Motor neuron (in vitro differentiated cells): Measurements from ENCODE around the gene PPIF. TPM values are rescaled to one million over a fixed set of nuclear protein-coding genes. Genes with fewer than 3 reads are reported as not detected.

Experiments used
- ATAC-seq, 8 experiments: fragments of 200-7000 bp; cut with Tn5 transposase; replicated peaks in 6 of 8; 2 replicates each; pipeline ENCODE4 v1.8.0; 2021; ENCODE audit warnings: mild to moderate bottlenecking in 8 of 8, moderate library complexity in 8 of 8
- H3K27ac ChIP-seq, 2 donors: fragments of 250-450 bp; sonication (Bioruptor Pico); 2 replicates each; pipeline ENCODE4 v1.9.0; 2021; ENCODE audit warnings: antibody characterized with exemption in 2 of 2, mild to moderate bottlenecking in 2 of 2, moderate library complexity in 1 of 2
- H3K4me1 ChIP-seq, 2 donors: fragments of 250-450 bp; sonication (Bioruptor Pico); replicated peaks in 1 of 2; 2 replicates each; pipeline ENCODE4 v1.6.1; 2021; ENCODE audit warnings: antibody characterized with exemption in 2 of 2, mild to moderate bottlenecking in 2 of 2, moderate library complexity in 1 of 2
- H3K4me3 ChIP-seq, 5 donors: fragments of 250-450 bp; sonication (Bioruptor Pico); 2 replicates each; pipeline ENCODE4 v1.9.0; 2021; ENCODE audit warnings: antibody characterized with exemption in 5 of 5, mild to moderate bottlenecking in 5 of 5, moderate library complexity in 4 of 5
- WGBS, 10 experiments: fragments of 450-650 bp; shearing (Covaris generic); methylation state at CpG; one replicate each; pipeline ENCODE4 v1.0.0; 2022; 5-methylcytosine and 5-hydroxymethylcytosine counted together
- in situ Hi-C, 9 experiments: fragments of 400-800 bp; cut with MboI; loops; one replicate each; pipeline ENCODE4 v1.15.0; 2021; ENCODE audit warnings: low sequenced_read_pairs in 9 of 9, low pct_unique_long_range_greater_than_20kb in 2 of 9; ENCODE audit not compliant: unreplicated experiment in 9 of 9
- total RNA-seq, 8 experiments: library from RNA; unstranded; fragments of 300-600 nt; gene quantifications; 2 replicates each; pipeline versions ENCODE4 v1.2.3 to v1.2.4, GENCODE V29; 2022

The PPIF gene
- total RNA-seq, 8 experiments from 2014 or later = 10.3 to 90.8 (median 22.2) TPM

DNA sequence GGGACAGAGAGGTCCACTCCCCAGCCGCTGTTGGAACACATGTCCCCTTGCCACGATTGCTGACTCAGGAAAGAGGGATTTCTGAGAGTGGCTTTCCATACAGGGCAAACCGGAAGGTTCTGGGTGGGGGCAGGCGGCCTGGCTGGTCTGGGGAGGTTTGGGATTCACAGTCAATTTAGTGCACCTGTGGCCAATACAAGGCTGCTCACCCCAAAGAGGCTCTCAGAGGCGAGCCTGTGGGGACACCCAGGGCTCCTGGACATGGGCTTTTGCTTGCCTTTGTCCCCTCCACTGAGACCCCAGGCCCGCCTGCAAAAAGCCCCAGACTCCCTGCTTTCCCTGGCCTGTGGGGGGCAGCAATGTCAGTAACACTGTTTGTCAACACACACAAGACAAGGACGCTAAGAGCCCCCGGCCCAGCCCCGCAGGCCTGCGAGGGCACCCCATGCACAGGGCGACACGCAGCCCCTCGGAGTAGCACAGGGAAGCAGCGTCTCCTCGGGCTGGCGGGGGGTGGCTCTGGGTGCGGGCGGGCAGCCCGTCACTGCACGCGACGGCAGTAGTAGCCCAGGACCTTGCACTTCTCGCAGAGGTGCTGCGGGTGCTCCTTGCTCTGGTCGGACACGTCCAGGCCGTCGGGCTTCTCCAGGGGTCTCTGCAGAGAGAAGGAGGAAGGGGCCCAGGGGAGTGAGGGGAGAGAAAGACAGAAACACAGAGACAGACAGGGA, 38.7 kb downstream of the PPIF start:
- Histone ChIP-seq H3K4me1 (peaks cover 15 to 16% of the 10 kb centered on the region in 2 donors), H3K4me3 (no peak overlapping the region), H3K27ac (no peak overlapping the region)
- WGBS, 10 experiments = 89 to 100% (median 100%) methylated on average over 1 to 9 of the region's 28 CpGs; no CpG with 5 or more reads in 7 of the 10 experiments
- ATAC-seq = no peak
- in situ Hi-C loops = no loop called here

DNA sequence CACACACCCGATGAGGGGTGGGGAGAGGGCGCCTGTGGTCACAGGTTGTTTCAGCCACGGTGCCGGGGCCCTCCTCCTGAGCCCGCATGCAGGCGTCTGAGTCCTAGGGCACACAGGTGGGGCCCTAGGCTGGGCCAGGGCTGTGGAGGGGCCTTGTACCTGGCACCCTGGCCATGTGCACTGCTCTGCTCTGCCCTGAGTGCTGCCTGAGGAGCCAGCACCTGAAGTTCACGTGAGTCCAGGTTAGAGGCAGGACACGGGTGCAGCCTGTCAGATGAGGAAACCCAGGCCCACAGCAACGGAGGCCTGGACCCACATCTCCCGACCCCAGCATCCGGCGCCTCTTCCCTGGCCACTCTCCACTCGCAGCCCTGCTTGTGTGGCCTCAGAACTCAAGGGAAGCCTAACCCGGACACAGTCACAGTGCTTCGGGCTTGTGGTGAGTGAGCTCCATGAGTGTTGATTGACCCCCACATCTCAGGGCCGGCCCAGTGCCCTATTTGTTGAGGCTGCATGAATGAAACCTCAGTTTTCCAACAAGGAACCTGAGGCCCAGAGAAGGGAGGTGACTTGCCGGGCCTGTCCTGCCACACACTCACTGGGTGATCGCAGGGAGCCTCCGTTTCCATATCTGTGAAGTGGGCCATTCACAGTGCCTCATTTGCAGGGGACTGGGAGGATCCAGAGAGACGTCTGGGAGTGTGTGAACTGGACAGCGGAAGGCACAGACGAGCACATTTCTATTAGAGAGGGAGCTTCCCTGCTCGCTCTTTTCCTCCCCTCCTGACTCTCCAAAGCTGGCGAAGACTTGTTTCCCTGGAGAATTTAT, 39.6 kb downstream of the PPIF start:
- H3K27ac ChIP-seq = no peak overlapping the region
- ATAC-seq = no peak
- WGBS, 10 experiments = 72 to 100% (median 82%) methylated on average over 1 to 7 of the region's 24 CpGs; no CpG with 5 or more reads in 6 of the 10 experiments
- peaks cover 12 to 13% of the 10 kb centered on the region in 2 donors for H3K4me1 ChIP-seq
- in situ Hi-C loops = no loop called here
- no peak overlapping the region for H3K4me3 ChIP-seq

DNA sequence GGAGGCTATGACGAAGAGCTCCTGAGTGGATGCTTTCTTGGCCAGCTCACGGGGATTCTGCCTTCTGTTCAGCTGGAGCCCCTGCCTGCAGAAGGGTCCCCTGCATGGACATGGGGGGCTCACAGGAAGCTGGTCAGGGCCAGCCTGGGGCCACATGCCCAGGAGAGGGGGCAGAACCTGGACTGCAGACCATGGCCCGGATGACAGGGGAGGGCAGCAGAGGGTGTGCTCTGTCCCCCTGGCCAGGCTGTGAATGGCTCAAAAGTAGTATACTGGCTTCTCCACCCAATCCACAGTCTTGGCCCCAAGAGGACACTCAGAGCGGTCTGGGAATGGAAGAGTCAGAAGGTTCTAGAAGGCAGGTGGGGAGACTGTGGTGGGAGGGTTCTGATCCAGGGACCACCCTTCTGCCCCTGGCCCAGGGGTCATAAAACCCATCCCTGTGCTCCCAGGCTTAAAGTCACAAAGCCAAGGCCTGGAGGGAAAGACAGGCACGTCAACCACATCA, 40.3 kb downstream of the PPIF start:
- in situ Hi-C loops = no loop called here
- ATAC-seq = no peak
- no peak overlapping the region for H3K4me3 ChIP-seq
- no peak overlapping the region for H3K27ac ChIP-seq
- WGBS, 10 experiments = 60 to 100% (median 83%) methylated on average over 1 to 3 of the region's 5 CpGs; no CpG with 5 or more reads in 4 of the 10 experiments
- peaks cover 6% of the 10 kb centered on the region in 2 donors for H3K4me1 ChIP-seq

DNA sequence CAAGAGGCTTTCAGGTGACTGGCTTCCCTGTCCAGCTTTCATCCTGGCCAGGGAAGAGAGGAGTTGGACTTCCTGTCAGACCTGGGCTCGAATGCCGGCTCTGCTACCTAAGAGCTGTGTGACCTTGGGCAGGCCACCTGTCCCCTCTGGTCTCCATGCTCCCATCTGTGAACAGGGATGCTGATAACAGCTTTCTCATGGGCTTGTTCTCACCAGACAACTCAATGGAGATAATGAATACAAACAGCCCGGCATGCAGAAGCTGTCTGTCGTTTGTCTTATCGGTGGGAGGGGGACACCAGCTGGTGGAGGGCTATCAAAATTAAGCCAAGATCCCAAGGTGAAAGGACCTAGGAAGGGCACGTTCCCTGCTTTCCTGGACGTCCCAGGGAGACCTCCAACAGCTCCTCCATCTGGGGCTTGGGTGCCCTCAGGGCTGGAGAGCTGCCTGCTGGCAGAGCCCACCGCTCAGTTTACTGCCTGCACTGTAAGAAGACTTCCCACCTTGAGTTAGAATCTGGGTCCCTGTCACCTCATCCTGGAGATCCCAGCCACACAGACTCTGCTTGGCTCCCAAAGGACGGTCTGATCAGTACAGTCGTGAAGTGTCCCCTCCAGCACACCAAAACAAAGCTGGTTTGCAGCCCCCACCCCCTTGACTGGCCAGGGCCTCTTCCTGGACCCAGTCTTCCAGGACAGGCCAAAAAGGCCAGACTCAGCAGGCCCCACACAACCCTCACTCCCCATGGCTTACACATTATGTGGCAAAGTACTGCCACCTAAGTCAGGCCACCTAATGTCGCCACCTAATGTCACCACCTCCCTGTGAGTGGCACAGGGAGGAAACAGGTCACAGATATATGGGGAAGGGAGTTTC, 40.9 kb downstream of the PPIF start:
- Histone ChIP-seq H3K27ac (no peak overlapping the region), H3K4me3 (no peak overlapping the region), H3K4me1 (peaks cover 2% of the 10 kb centered on the region in 2 donors)
- ATAC-seq = no peak
- in situ Hi-C loops = no loop called here
- 30 to 100% (median 84%) methylated on average over 1 to 9 of the region's 11 CpGs; no CpG with 5 or more reads in 3 of the 10 experiments for WGBS, 10 experiments

DNA sequence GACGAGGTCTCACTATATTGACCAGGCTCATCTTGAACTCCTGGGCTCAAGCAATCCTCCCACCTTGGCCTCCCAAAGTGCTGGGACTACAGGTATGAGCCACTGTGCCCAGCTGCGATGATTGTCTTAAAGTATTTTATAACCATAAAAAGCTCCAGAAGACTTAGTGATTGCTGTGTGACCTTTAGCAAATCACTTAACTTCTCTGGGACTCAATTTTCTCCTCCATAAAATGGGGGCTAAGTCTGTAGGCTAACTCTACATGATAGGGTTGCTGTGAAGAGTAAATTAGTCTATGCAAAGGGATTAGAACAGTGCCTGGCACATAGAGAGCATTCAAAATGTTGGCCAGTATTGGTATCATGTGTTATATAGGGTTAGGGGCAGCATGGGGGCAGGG, 42.8 kb downstream of the PPIF start:
- in situ Hi-C loops = no loop called here
- ATAC-seq = no peak
- 90 to 100% (median 96%) methylated on average over 2 of the region's 2 CpGs; no CpG with 5 or more reads in 6 of the 10 experiments for WGBS, 10 experiments
- no peaks in the 10 kb centered on the region for H3K4me1 ChIP-seq
- H3K27ac ChIP-seq = no peak overlapping the region
- H3K4me3 ChIP-seq = no peak overlapping the region

DNA sequence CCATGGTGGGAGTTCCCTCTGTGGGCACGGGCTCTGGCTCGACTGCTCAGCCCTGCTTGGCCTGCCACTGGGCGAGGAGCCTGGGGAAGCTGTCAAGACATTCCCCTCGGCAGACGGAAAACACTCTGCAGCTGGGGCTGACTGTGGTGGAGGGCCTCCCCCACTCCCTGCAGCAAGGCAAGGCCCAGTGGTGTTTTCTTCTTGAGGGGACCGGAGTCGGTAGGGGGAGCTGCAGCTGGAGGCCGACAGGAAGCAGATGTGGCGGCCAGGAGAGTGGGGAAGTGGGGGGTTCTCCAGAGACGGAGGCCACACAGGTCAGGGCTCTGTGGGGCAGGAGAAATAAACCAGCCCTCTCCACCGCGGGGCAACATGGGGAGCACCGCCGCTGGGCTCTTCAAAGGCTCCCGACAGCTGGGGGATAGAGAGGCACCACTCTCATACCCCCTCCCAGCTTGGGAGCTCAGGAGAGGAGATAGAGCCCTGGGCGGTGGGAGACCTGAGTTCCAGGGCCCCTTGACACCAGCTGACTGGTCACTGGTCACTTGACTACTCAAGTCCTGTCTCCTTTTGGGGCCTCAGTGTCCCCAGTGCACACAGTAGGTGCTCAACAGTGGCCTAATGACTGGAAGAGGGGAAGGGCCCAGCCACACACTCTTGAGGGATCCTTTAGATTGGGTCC, 43.4 kb downstream of the PPIF start:
- ATAC-seq = no peak
- in situ Hi-C loops = no loop called here

DNA sequence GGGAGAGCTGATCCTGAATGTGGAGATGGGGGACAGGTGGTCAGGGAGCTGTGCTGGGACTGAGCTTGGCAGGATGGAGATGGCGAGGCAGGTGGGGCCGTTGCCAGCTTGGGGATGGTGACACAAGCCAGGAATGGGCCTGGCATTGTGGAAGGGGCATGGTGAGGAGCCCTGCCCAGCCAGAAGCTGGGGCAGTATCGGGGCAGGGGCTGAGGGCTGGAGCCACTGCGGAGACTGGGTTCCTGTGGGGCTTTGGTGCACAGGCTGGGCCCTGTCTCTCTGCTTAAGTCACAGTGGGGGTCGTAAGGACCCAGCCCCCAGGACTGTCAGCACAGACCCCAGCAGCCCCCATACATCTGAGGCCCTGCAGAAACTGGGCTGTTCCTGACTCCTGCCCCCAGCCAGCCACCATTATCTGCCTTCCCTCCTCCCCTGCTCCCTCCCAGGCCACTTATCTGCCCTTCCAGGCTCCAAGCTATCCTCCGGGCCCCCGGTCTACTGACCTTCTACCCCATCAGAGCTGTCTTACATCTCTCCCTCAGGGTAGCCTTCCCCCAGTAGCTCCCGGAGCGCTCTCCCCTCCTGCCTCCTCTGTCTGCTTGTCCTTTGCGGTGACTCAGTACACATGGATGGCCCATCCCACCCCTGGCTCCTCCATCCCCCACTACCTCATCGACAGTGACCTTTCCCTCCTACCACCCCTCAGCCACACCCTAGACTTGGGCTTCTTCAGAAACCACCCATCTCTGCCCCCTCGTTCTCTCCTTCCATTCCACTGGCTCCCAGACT, 44.2 kb downstream of the PPIF start:
- H3K4me1 ChIP-seq = peaks cover under 1 to 6% of the 10 kb centered on the region in 2 donors
- 53 to 100% methylated on average over 2 to 3 of the region's 12 CpGs; no CpG with 5 or more reads in 8 of the 10 experiments for WGBS, 10 experiments
- H3K4me3 ChIP-seq = no peak overlapping the region
- no peak overlapping the region for H3K27ac ChIP-seq
- in situ Hi-C loops = no loop called here
- ATAC-seq = peak in 5 of 8 experiments; percentile 16 to 40 (median 27)

More for the DNA sequence above, 43.4 kb downstream of the PPIF start:
- no peak overlapping the region for H3K4me3 ChIP-seq
- no peak overlapping the region for H3K27ac ChIP-seq
- WGBS, 10 experiments = 67 to 87% (median 80%) methylated on average over 3 of the region's 16 CpGs; no CpG with 5 or more reads in 7 of the 10 experiments
- H3K4me1 ChIP-seq = no peaks in the 10 kb centered on the region

DNA sequence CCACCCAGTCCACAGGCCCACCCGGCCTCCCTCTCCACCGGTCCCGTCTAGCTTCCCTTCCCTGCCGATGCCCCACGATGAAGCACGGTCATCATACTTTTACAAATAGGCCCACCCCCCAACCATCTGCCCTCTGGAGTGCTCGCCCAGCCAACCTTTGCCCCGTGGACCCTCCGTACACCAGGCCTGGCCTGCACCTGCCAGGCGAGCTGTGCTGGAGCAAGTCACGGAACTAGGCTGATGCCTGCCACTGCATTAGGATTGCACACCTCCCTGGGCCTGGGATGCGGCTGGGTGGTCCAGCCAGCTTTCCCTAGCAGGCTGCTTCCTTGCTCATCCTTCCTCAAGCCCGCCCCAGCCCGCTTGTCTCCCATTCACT, 44.7 kb downstream of the PPIF start:
- Histone ChIP-seq H3K27ac (no peak overlapping the region), H3K4me1 (peaks cover 4 to 12% of the 10 kb centered on the region in 2 donors), H3K4me3 (no peak overlapping the region)
- in situ Hi-C loops = no loop called here
- WGBS, 10 experiments = 92 to 96% methylated on average over 10 of the region's 14 CpGs; no CpG with 5 or more reads in 8 of the 10 experiments
- ATAC-seq = no peak

DNA sequence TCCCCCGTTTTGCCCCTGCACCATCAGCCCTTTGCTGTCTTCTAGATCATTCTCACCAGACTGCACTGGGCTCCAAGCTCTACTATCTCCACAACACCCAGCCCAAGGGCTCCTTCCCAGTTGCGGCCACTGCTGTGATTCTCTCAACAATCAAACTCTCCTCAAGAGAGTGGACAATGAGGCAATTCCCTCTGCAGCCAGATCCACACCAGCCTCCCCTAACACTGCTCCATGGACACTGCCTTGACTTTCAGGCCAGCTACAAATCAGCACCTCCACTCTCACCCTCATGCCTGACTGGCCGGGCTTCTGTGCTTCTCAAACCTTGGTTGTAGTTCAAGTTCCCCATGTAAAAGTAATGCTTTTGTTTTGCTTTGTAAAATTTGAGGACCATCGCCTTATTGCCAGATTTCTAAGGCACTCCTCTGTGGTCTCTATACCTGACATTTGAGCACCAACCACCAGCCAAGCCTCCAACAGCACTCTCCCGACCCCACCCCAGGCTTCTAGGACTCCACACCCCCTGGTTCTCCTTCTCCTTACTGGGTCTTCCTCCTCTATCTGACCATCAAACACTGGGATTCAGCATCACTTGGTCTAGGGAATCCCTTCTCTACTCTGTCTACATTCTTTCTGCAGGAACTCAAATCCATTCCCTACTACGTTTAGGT, 45.4 kb downstream of the PPIF start:
- WGBS, 10 experiments = 75 to 100% (median 94%) methylated on average over 1 to 6 of the region's 6 CpGs; no CpG with 5 or more reads in 4 of the 10 experiments
- in situ Hi-C loops = no loop called here
- H3K4me1 ChIP-seq = peaks cover 4 to 12% of the 10 kb centered on the region in 2 donors
- no peak overlapping the region for H3K27ac ChIP-seq
- H3K4me3 ChIP-seq = no peak overlapping the region
- ATAC-seq = no peak

DNA sequence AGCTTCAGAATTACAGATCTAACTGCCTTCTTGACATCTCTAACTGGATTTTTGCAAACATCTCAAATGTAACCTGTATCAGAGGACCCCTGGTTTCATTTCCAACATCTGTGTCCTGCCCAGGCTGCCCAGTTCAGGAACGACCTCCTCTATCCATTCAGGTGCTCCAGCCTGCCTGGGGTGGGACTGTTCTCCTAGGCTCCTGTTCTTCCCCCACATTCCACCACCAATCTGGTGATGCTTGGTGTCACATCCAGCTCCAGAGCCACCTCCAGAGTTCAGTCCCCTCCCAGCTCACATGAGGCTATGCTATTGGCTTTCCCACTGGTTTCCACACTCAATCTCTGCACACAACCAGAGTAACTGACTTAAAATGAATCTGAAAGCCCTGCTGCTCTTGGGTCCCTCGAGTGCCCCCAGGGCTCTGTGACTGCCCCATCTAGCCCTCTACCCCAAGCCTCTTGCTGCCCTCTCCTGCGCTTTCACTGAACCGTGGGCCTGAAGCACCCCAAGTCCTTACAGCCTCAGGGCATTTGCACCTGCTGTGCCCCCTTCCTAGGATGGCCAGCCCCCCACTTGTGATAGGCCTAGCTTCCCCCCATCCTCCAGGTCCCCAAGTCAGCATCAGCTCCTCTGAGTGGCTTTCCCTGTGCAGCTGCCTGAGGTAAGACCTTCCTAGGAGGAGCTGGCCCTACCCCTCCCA, 46.1 kb downstream of the PPIF start:
- in situ Hi-C loops = no loop called here
- Histone ChIP-seq H3K27ac (no peak overlapping the region), H3K4me3 (no peak overlapping the region), H3K4me1 (peaks cover 10 to 12% of the 10 kb centered on the region in 2 donors)
- ATAC-seq = no peak
- WGBS, 10 experiments = 57 to 100% (median 78%) methylated on average over 1 to 4 of the region's 4 CpGs; no CpG with 5 or more reads in 6 of the 10 experiments
